Loucy (cell line): ENCODE data around the gene VEPH1.

Source experiments
- H2AFZ ChIP-seq: fragments of 200-600 bp; sonication (generic); 2 replicates; pipeline ENCODE4 v1.6.0; 2016; ENCODE audit warnings: antibody characterized with exemption, mild to moderate bottlenecking, low read length, moderate library complexity
- H3F3A ChIP-seq: fragments of 200-600 bp; 2 replicates; pipeline ENCODE4 v1.6.0; 2016; ENCODE audit warnings: antibody characterized with exemption, low read depth, mild to moderate bottlenecking
- H3K27me3 ChIP-seq: fragments of 200-600 bp; sonication (generic); 2 replicates; pipeline ENCODE4 v1.6.1; 2014; ENCODE audit warnings: low read length, mild to moderate bottlenecking; ENCODE audit not compliant: insufficient read depth, poor library complexity, severe bottlenecking
- H3K36me3 ChIP-seq: fragments of 200-600 bp; sonication (generic); 2 replicates; pipeline ENCODE4 v1.6.1; 2016; ENCODE audit warnings: low read length; ENCODE audit not compliant: insufficient read depth
- H3K4me1 ChIP-seq: fragments of 200-600 bp; sonication (generic); 2 replicates; pipeline ENCODE4 v1.5.1; 2014; ENCODE audit warnings: low read length, mild to moderate bottlenecking; ENCODE audit not compliant: insufficient read depth, poor library complexity, severe bottlenecking
- H3K4me2 ChIP-seq: fragments of 200-600 bp; sonication (generic); 2 replicates; pipeline ENCODE4 v1.6.0; 2014; ENCODE audit warnings: antibody characterized with exemption, low read length, low read depth, mild to moderate bottlenecking; ENCODE audit not compliant: poor library complexity, severe bottlenecking
- H3K4me3 ChIP-seq: fragments of 200-600 bp; sonication (generic); 2 replicates; pipeline ENCODE4 v1.5.1; 2014; ENCODE audit warnings: low read length, mild to moderate bottlenecking, mixed read lengths; ENCODE audit not compliant: poor library complexity, severe bottlenecking
- H3K79me2 ChIP-seq: fragments of 200-600 bp; sonication (generic); 2 replicates; pipeline ENCODE4 v1.6.1; 2014; ENCODE audit warnings: low read length; ENCODE audit not compliant: insufficient read depth
- H3K9ac ChIP-seq: fragments of 200-600 bp; sonication (generic); 2 replicates; pipeline ENCODE4 v1.6.0; 2014; ENCODE audit warnings: mild to moderate bottlenecking, low read depth, low read length, moderate library complexity; ENCODE audit not compliant: poor library complexity, severe bottlenecking
- H3K9me2 ChIP-seq: fragments of 200-600 bp; sonication (generic); replicated peaks from 2 replicates; pipeline ENCODE4 v1.6.1; 2016; ENCODE audit warnings: low read depth, low read length, mixed read lengths
- H3K9me3 ChIP-seq: fragments of 200-600 bp; sonication (generic); 2 replicates; pipeline ENCODE4 v1.6.1; 2014; ENCODE audit warnings: mild to moderate bottlenecking, antibody characterized with exemption, low read length, low read depth; ENCODE audit not compliant: insufficient read depth
- H4K20me1 ChIP-seq: fragments of 200-600 bp; sonication (generic); 2 replicates; pipeline ENCODE4 v1.6.0; 2014; ENCODE audit warnings: antibody characterized with exemption, low read length, mild to moderate bottlenecking; ENCODE audit not compliant: insufficient read depth, poor library complexity, severe bottlenecking
- CTCF ChIP-seq: fragments of 200-600 bp; sonication (generic); conservative IDR thresholded peaks from 2 replicates; pipeline ENCODE4 v1.5.1; 2014; ENCODE audit warnings: mild to moderate bottlenecking, antibody characterized with exemption, low read length
- EZH2phosphoT487 ChIP-seq: fragments of 200-600 bp; IDR thresholded peaks from 2 replicates; pipeline ENCODE4 v1.6.1; 2018; ENCODE audit warnings: antibody characterized with exemption, mild to moderate bottlenecking, moderate library complexity, borderline replicate concordance

VEPH1 gene

GRCh38 chr3:157238457-157238856, 264.8 kb downstream of the VEPH1 start:
- H3K79me2 ChIP-seq: no peaks in the 10 kb centered on the region
- no peaks in the 10 kb centered on the region for H3K9me3 ChIP-seq
- H3K4me3 ChIP-seq: no peak overlapping the region
- H2AFZ ChIP-seq: no peak overlapping the region
- H3K4me1 ChIP-seq: no peaks in the 10 kb centered on the region
- TF ChIP-seq EZH2phosphoT487 (no peak), CTCF (no peak)
- H3K9me2 ChIP-seq: no peaks in the 10 kb centered on the region
- H3K4me2 ChIP-seq: no peak overlapping the region
- no peaks in the 10 kb centered on the region for H3K27me3 ChIP-seq
- H4K20me1 ChIP-seq: no peaks in the 10 kb centered on the region
- H3K9ac ChIP-seq: no peak overlapping the region
- no peaks in the 10 kb centered on the region for H3F3A ChIP-seq
- H3K36me3 ChIP-seq: no peaks in the 10 kb centered on the region

GRCh38 chr3:157237886-157238285, 265.3 kb downstream of the VEPH1 start:
- H3K9me2 ChIP-seq: no peaks in the 10 kb centered on the region
- H3K79me2 ChIP-seq: no peaks in the 10 kb centered on the region
- no peaks in the 10 kb centered on the region for H3F3A ChIP-seq
- no peaks in the 10 kb centered on the region for H3K36me3 ChIP-seq
- no peak overlapping the region for H3K4me2 ChIP-seq
- no peaks in the 10 kb centered on the region for H3K4me1 ChIP-seq
- H2AFZ ChIP-seq: no peak overlapping the region
- no peak overlapping the region for H3K4me3 ChIP-seq
- no peaks in the 10 kb centered on the region for H3K9me3 ChIP-seq
- no peak overlapping the region for H3K9ac ChIP-seq
- no peaks in the 10 kb centered on the region for H3K27me3 ChIP-seq
- no peak for TF ChIP-seq CTCF
- TF ChIP-seq EZH2phosphoT487: no peak
- H4K20me1 ChIP-seq: no peaks in the 10 kb centered on the region

GRCh38 chr3:157235291-157235690, 267.9 kb downstream of the VEPH1 start:
- Histone ChIP-seq H4K20me1 (no peaks in the 10 kb centered on the region), H3K9ac (no peak overlapping the region), H3K27me3 (no peaks in the 10 kb centered on the region), H3K9me2 (no peaks in the 10 kb centered on the region), H3K79me2 (no peaks in the 10 kb centered on the region), H3K36me3 (no peaks in the 10 kb centered on the region), H3K4me2 (no peak overlapping the region), H3K9me3 (no peaks in the 10 kb centered on the region), H3F3A (no peaks in the 10 kb centered on the region), H3K4me1 (no peaks in the 10 kb centered on the region), H2AFZ (no peak overlapping the region), H3K4me3 (no peak overlapping the region)
- no peak for TF ChIP-seq EZH2phosphoT487
- no peak for TF ChIP-seq CTCF
